Femur (tissue), 1 donor: ENCODE results near the gene CACNA1I.

Source experiments
- DNase-seq: peaks from one replicate; pipeline ENCODE4 v3.0.0-alpha.2; 2017

CACNA1I gene

GRCh38 chr22:39651053-39651996 is 80.8 kb downstream of the CACNA1I start:
- no peak for DNase-seq

DNA sequence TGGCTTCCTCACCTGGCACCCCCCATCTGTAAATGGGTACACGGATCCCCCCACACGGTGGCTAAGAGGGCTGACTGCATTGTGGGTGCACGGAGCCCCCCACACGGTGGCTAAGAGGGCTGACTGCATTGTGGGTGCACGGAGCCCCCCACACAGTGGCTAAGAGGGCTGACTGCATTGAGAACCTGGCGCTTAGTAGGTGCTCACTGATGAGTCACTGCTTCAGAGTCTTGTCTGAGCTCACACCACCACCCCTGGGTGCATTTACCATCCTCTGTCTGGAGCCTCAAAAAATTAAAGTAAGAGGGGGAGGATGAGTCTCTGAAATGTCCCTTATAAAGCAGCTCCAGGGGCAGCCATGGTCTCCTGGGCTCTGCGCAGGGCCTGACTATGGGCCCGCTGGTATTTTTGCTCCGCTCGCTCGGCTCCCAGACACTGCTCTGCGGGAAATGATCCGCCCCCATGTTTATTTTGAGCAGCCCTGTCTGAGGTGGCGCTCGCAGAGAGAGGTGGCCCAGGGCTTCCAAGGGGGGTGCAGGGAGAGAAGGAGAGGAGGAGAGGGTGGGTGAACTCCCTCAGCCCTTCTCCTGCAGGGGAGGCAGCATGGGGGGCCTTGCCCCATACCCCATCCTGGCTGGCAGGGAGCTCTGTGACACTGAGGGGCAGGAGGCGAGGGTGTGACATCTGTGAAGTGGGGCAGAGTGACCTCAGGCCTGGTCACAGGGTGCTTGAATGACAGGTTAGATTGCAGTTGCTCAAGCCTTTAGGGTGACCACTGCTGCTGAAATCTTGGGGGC is 82.6 kb downstream of the CACNA1I start:
- no peak for DNase-seq

DNA sequence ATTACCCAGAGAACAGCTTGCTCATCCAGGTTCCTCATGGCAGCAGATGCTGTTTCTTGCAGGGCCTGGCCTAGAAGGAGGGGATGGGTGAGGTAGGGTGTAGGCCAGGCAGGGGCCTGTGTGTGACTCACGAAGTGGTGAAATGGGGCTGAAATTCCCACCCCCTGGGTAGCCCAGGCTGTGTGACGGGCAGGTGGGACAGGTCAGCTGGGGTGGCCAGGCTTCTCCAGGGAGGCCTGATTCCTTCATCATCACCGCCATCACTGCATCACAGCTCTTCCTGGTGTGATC is 83.2 kb downstream of the CACNA1I start:
- DNase-seq = no peak

DNA sequence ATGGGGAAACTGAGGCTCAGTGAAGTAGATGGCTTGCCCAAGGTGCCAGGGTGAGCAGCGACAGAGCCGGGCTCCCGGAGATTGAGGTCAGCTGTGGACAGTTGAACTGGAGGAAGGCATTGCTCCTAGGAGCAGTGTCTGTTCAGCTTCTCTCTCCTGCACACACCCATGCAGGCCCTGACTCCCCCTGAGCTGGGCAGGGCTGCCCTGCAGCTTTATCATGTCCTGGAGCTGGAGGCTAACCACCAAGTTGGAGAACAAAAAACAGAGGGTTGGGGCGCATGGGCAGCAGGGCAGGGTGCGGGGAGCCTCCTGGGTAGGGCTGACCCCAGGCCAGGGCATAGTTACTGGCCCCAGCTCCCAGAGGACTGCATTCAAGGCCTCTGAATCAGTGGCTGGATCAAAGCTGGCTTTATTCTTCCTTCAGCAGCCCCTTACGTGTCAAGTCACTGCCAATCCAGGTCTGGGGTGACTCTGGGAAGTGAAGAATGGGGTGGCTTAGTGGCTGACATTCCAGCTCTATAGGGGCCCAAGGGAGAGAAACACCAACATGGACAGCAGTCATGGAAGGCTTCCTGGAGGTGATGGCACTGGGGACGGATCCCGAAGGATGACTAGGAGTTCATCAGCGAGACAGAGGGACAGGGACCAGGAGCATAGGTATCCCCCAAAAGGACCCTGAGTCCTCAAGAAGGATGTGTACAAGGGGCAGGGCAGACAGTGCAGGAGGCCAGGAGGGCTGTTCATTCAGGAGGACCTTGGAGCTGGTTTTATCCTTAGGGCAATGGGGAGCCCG is 83.8 kb downstream of the CACNA1I start:
- DNase-seq = no peak

GRCh38 chr22:39655004-39655579 is 84.5 kb downstream of the CACNA1I start:
- DNase-seq = no peak

DNA sequence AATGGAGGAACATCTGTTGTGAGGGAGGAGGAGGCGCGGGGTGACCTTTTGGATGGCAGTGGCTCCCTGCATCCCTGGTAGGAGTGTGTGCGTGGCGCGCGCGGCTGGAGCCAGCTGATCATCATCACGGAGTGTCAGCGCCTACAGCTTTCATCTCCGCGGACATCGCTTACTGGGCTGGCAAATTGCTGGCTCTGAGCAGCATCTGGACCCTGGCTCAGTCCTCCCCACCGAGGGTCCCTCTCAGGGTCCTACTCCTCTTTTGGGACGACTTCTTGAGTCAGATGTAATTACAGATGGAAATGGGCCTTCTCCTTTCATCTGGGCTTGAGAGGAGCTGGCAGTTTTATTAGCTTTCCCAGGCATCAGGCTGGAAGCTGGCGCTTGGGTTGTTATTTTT is 85.3 kb downstream of the CACNA1I start:
- DNase-seq = no peak

GRCh38 chr22:39656495-39657490 is 86.2 kb downstream of the CACNA1I start:
- no peak for DNase-seq

DNA sequence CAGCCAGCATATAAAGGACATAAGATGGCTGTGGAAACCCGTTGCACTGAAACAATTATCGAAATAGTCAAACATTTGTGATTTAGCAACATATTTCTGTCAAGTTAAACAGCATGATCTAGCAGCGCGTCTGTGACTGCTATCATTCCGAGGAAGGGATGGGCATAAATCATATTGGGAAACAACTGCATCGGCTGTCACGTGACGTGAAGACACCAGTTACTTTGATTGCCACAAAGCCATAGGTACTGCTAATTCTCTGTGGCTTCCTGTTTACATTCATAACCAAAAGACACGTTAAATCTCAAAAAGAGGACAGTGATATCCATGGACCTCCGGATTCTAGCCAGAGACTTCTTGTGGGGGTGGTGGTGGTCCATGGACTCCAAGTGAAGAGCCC is 87.8 kb downstream of the CACNA1I start:
- DNase-seq = no peak

DNA sequence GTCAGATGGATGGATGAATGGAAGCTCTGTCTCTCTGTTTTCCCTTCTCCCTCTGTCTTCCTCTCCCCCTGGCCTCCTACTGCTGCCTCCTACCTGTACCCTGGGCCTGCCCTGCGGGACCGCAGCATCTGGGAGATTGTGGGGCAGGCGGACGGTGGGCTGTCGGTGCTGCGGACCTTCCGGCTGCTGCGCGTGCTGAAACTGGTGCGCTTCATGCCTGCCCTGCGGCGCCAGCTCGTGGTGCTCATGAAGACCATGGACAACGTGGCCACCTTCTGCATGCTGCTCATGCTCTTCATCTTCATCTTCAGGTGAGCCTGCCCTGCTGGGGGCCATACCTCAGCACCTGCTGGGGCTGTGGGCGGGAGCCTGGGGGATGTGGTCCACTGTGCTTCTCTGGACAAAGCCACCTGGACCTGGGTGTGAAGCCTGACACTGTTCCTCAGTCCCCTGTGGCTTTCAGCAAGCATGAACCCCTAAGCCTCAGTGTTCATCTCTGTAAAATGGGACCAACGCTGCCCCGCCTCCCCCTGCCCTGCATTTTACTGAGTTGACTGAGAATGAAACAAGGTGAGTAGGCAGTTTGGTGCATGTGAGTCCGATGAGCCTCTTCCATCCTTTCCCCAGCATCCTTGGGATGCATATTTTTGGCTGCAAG is 88.4 kb downstream of the CACNA1I start:
- no peak for DNase-seq

DNA sequence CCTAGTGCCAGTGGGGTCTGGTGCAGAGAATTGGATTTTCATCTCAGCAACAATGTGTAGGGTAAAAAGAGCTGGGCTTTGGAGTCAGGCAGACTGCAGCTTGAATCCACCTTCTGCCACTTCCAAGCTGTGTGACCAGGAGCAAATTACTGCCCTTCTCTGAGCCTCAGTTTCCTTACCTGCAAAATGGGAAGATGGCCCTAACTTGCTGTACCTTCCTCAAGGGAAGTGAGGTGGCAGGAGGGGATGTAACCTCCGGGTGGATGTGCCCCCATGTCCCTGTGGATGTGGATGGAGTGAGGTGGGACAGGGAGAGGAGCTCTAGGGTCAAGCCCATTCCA is 90.9 kb downstream of the CACNA1I start:
- DNase-seq = no peak

DNA sequence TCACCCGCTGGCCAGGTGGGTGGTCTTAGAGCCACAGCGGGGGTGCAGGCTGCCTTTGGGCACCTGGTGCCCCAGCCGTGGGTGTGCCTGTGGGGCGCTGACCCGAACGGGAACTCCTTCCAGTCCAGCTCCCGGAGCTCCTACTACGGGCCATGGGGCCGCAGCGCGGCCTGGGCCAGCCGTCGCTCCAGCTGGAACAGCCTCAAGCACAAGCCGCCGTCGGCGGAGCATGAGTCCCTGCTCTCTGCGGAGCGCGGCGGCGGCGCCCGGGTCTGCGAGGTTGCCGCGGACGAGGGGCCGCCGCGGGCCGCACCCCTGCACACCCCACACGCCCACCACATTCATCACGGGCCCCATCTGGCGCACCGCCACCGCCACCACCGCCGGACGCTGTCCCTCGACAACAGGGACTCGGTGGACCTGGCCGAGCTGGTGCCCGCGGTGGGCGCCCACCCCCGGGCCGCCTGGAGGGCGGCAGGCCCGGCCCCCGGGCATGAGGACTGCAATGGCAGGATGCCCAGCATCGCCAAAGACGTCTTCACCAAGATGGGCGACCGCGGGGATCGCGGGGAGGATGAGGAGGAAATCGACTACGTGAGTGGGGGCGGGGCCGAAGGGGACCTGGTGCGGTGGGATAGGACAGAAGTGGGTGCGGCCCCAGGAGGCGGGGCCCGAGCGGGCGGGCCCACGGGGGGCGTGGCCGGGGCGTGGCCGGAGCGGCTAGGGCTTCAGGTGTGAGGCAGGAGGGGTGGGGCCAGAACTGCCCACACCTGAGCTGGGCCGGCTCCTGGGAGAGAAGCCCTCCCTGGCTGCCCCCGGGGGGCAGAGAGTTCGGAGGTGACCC is 91.5 kb downstream of the CACNA1I start:
- DNase-seq = no peak

DNA sequence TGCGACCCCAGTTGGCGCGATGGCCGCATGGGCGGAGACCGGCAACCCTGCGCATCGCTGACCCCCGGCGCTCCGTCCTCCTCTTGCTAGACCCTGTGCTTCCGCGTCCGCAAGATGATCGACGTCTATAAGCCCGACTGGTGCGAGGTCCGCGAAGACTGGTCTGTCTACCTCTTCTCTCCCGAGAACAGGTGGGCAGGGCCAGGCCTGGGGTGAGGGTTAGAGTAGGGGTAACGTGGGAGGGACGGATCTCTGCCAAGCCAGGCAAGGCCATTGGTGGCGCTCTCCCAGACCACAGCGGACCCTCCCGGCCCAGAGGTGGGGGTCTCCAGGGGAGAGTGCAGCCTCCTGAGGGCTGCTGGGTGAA is 92.1 kb downstream of the CACNA1I start:
- DNase-seq = no peak

GRCh38 chr22:39663751-39664150 is 93.2 kb downstream of the CACNA1I start:
- no peak for DNase-seq

DNA sequence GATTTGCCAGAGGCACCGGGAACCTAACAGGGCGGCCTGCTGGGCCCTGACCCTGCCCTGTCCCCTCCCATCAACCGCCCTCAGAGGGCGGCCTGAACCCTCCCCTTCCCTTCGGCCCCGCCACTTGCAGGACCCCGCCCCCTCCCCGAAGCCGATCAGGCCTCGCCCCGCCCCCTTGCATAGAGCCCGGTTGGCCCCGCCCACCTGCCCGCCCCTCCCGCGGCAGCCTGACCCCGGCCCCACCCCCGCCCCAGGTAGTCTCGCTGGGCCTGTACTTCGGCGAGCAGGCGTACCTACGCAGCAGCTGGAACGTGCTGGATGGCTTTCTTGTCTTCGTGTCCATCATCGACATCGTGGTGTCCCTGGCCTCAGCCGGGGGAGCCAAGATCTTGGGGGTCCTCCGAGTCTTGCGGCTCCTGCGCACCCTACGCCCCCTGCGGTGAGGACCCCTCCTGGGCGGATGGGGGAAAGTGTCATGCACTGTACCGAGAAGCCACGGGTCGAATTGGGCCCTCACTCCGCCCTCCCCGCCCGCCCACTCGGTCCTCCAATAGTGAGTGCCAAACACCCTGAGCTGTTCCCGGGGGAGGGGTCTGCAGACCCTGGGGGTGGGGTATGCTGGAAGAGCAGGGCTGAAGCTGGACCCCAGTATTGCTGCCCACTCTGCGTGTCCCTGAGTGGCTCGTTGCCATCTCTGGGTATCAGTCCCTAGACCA is 94.1 kb downstream of the CACNA1I start:
- no peak for DNase-seq

DNA sequence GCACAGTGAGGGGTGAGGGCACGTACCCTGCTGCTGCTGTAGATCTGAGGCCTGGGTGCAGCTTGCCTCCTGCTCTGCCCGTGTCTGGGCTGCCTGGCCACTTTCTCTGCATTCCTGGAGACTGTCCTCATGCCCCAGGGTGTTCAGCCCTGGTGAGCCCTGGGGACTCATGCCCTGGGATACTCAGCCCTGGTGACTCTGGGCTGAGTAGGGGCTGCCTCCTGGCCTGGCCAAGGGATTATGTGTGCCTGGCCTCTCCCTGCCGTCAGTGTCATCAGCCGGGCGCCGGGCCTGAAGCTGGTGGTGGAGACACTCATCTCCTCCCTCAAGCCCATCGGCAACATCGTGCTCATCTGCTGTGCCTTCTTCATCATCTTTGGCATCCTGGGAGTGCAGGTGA is 94.7 kb downstream of the CACNA1I start:
- no peak for DNase-seq

GRCh38 chr22:39665661-39666431 is 95.3 kb downstream of the CACNA1I start:
- DNase-seq = no peak

- DNase-seq = no peak
Observed at GRCh38 chr22:39666495-39666894, 95.9 kb downstream of the CACNA1I start.

DNA sequence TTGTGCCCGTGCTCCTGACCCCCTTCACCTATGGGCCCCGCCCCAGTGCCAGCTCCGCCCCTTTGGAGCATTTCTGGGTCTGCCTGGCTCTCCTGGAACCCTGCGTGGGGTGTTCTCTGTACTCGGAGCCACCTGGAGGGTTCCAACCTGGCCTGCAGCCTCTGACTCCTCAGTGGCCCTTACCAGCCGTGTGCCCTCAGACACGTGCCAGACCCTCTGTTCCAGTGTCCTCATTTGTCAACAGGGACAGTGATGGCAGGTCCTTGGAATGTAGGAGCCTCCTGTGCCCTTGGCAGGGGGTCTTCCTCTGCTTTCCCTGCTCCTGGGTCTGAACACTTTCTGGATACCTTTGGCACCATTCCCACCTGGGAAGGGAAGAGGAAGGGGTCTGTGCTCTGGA is 96.4 kb downstream of the CACNA1I start:
- no peak for DNase-seq

DNA sequence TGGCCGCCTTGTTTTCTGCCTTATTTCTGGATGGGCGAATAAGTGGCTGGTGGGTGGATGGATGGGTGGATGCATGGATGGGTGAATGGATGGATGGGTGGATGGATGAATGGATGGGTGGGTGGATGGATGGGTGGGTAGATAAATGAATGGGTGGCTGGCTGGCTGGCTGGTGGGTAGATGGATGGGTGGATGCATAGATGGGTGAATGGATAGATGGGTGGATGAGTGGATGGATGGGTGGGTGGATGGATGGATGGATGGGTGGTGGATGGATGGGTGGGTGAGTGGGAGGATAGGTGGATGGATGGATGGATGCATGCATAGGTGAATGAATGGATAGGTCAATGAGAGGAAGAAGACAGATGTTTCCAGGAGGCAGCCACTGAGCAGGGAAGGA is 98.9 kb downstream of the CACNA1I start:
- no peak for DNase-seq
